Fibroblast of lung (primary cell): ENCODE results near the gene RAP1GAP.

Experiments used
- CTCF ChIP-seq, 2 donors: IDR thresholded peaks in 1 of 2; conservative IDR thresholded peaks in 1 of 2; 1 replicate in 1 of 2; 2 replicates in 1 of 2; pipeline ENCODE4 v1.5.1; 2011 to 2012; ENCODE audit warnings: low read length in 2 of 2, control low read depth in 1 of 2, inconsistent platforms in 1 of 2, low read depth in 1 of 2, mild to moderate bottlenecking in 1 of 2
- EZH2 ChIP-seq: IDR thresholded peaks from 2 replicates; pipeline ENCODE4 v1.5.1; 2012; ENCODE audit warnings: low read length, control low read depth, mild to moderate bottlenecking; ENCODE audit errors: missing control alignments

- no peak for TF ChIP-seq CTCF (conservative IDR thresholded peaks at IDR 0.05 in 1 of 2, IDR thresholded peaks at IDR 0.05 in 1 of 2; ENCODE audit: low read depth in 1 of 2, low read length in 2 of 2)
- TF ChIP-seq EZH2: no peak
These were observed 35.0 kb upstream of the RAP1GAP start for GRCh38 chr1:21704145-21704544.
